ENCODE data around the gene TUT4. TPM values are rescaled to one million over a fixed set of nuclear protein-coding genes. Genes with fewer than 3 reads are reported as not detected.

Gene TUT4
- total RNA-seq, 3 donors from 2014 or later (not counting 1 experiment from before 2014, with no cell fraction given): 124 to 156 (median 125) TPM

GRCh38 chr1:52439976-52440375 lies 112.9 kb downstream of the TUT4 start:
- Histone ChIP-seq H3K9me3 (ENCODE audit: control insufficient read depth, insufficient read depth, low read length) (no peaks in the 10 kb centered on the region), H3K36me3 (ENCODE audit: control insufficient read depth, insufficient read depth, low read length) (peaks cover 60% of the 10 kb centered on the region), H3K27ac (ENCODE audit: low read length) (no peak overlapping the region), H3K4me3 (ENCODE audit: low read length) (no peak overlapping the region), H3K27me3 (ENCODE audit: control insufficient read depth, insufficient read depth, low read length) (no peaks in the 10 kb centered on the region), H3K4me1 (ENCODE audit: control insufficient read depth, insufficient read depth, low read length) (no peaks in the 10 kb centered on the region)
- H3K9me3 Mint-ChIP-seq: no peaks in the 10 kb centered on the region
- H3K27ac Mint-ChIP-seq: peak overlapping the region in 1 of 2 donors; percentile 18
- no peak for TF ChIP-seq CTCF (IDR thresholded peaks at IDR 0.05)
- H3K4me1 Mint-ChIP-seq: no peaks in the 10 kb centered on the region
- H3K4me3 Mint-ChIP-seq: no peak overlapping the region
- H3K27me3 Mint-ChIP-seq (ENCODE audit: low read depth in 2 of 2): no peaks in the 10 kb centered on the region
- peaks cover 10% of the 10 kb centered on the region for H3K36me3 Mint-ChIP-seq
- intact Hi-C loops (cut with micrococcal nuclease): no loop called here
- WGBS (ENCODE audit: insufficient coverage): 90% methylated on average over 2 of the region's 4 CpGs
- no peak for ATAC-seq
- no peak for DNase-seq

- Histone ChIP-seq H3K27ac (ENCODE audit: low read length) (no peak overlapping the region), H3K36me3 (ENCODE audit: control insufficient read depth, insufficient read depth, low read length) (peaks cover 58% of the 10 kb centered on the region), H3K4me3 (ENCODE audit: low read length) (no peak overlapping the region), H3K4me1 (ENCODE audit: control insufficient read depth, insufficient read depth, low read length) (no peaks in the 10 kb centered on the region), H3K27me3 (ENCODE audit: control insufficient read depth, insufficient read depth, low read length) (no peaks in the 10 kb centered on the region), H3K9me3 (ENCODE audit: control insufficient read depth, insufficient read depth, low read length) (no peaks in the 10 kb centered on the region)
- Mint-ChIP-seq H3K27ac (no peak overlapping the region), H3K36me3 (peaks cover 22% of the 10 kb centered on the region), H3K27me3 (ENCODE audit: low read depth in 2 of 2) (no peaks in the 10 kb centered on the region), H3K9me3 (no peaks in the 10 kb centered on the region), H3K4me3 (no peak overlapping the region), H3K4me1 (no peaks in the 10 kb centered on the region)
- intact Hi-C loops (cut with micrococcal nuclease): no loop called here
- ATAC-seq (no peak), DNase-seq (no peak)
- no peak for TF ChIP-seq CTCF (IDR thresholded peaks at IDR 0.05)
- WGBS (ENCODE audit: insufficient coverage): 96% methylated on average over 5 of the region's 7 CpGs
Observed at GRCh38 chr1:52436817-52437216, 116.1 kb downstream of the TUT4 start.

GRCh38 chr1:52435650-52436049 lies 117.2 kb downstream of the TUT4 start:
- Histone ChIP-seq H3K4me1 (ENCODE audit: control insufficient read depth, insufficient read depth, low read length) (no peaks in the 10 kb centered on the region), H3K4me3 (ENCODE audit: low read length) (no peak overlapping the region), H3K9me3 (ENCODE audit: control insufficient read depth, insufficient read depth, low read length) (no peaks in the 10 kb centered on the region), H3K36me3 (ENCODE audit: control insufficient read depth, insufficient read depth, low read length) (peaks cover 63% of the 10 kb centered on the region), H3K27ac (ENCODE audit: low read length) (no peak overlapping the region), H3K27me3 (ENCODE audit: control insufficient read depth, insufficient read depth, low read length) (no peaks in the 10 kb centered on the region)
- no peaks in the 10 kb centered on the region for H3K27me3 Mint-ChIP-seq (ENCODE audit: low read depth in 2 of 2)
- no peak for ATAC-seq
- 90% methylated on average over 1 of the region's 1 CpG for WGBS (ENCODE audit: insufficient coverage)
- peaks cover 28% of the 10 kb centered on the region for H3K36me3 Mint-ChIP-seq
- no peak for DNase-seq
- H3K27ac Mint-ChIP-seq: no peak overlapping the region
- H3K4me3 Mint-ChIP-seq: no peak overlapping the region
- intact Hi-C loops (cut with micrococcal nuclease): no loop called here
- no peaks in the 10 kb centered on the region for H3K9me3 Mint-ChIP-seq
- TF ChIP-seq CTCF (IDR thresholded peaks at IDR 0.05): no peak
- no peaks in the 10 kb centered on the region for H3K4me1 Mint-ChIP-seq

GRCh38 chr1:52435211-52435610 lies 117.7 kb downstream of the TUT4 start:
- no peaks in the 10 kb centered on the region for H3K9me3 Mint-ChIP-seq
- H3K9me3 ChIP-seq (ENCODE audit: control insufficient read depth, insufficient read depth, low read length): no peaks in the 10 kb centered on the region
- DNase-seq (no peak), ATAC-seq (no peak)
- intact Hi-C loops (cut with micrococcal nuclease): no loop called here
- WGBS (ENCODE audit: insufficient coverage): 100% methylated on average over 1 of the region's 1 CpG
- H3K27me3 ChIP-seq (ENCODE audit: control insufficient read depth, insufficient read depth, low read length): no peaks in the 10 kb centered on the region
- peak overlapping the region in 1 of 2 donors; percentile 38 for H3K27ac Mint-ChIP-seq
- H3K4me3 Mint-ChIP-seq: no peak overlapping the region
- TF ChIP-seq CTCF (IDR thresholded peaks at IDR 0.05): no peak
- H3K36me3 Mint-ChIP-seq: peaks cover 29% of the 10 kb centered on the region
- H3K36me3 ChIP-seq (ENCODE audit: control insufficient read depth, insufficient read depth, low read length): peaks cover 67% of the 10 kb centered on the region
- no peak overlapping the region for H3K4me3 ChIP-seq (ENCODE audit: low read length)
- H3K4me1 ChIP-seq (ENCODE audit: control insufficient read depth, insufficient read depth, low read length): no peaks in the 10 kb centered on the region
- no peaks in the 10 kb centered on the region for H3K4me1 Mint-ChIP-seq
- no peak overlapping the region for H3K27ac ChIP-seq (ENCODE audit: low read length)
- H3K27me3 Mint-ChIP-seq (ENCODE audit: low read depth in 2 of 2): no peaks in the 10 kb centered on the region

All from natural killer cell (primary cell).